H1 (cell line): Measurements from ENCODE around the gene RASGRP4. TPM values are rescaled to one million over a fixed set of nuclear protein-coding genes. Genes with fewer than 3 reads are reported as not detected.

Source experiments
- CTCF ChIA-PET: fragments of 300-600 bp; sonication (Branson Sonifier 250); formaldehyde crosslinking; loops from one replicate; lab custom pipeline; 2021; ENCODE audit not compliant: partially characterized antibody; lab: Charles Lee
- POLR2A ChIA-PET: fragments of 300-600 bp; sonication (Branson Sonifier 250); formaldehyde crosslinking; loops from one replicate; lab custom pipeline; 2021; ENCODE audit warnings: inconsistent platforms; ENCODE audit not compliant: partially characterized antibody; lab: Charles Lee
- DNase-seq, 2 experiments: peaks; one replicate each; pipeline versions ENCODE4 v3.0.0 to v3.0.0-alpha.2; 2010 to 2022; ENCODE audit warnings: low spot score in 2 of 2, low read depth in 1 of 2, mixed read lengths in 1 of 2
- FAIRE-seq: peaks from 2 replicates; lab custom pipeline; 2011; peaks lifted over from hg19 to GRCh38; lab: Jason Lieb, UNC
- H2AFZ ChIP-seq: 2 replicates; pipeline ENCODE4 v1.8.1; 2012; ENCODE audit warnings: low read length, inconsistent platforms
- H2AK5ac ChIP-seq: 2 replicates; pipeline ENCODE4 v1.6.1; 2013; ENCODE audit warnings: low read depth, low read length
- H2BK120ac ChIP-seq: replicated peaks from 2 replicates; pipeline ENCODE3; 2013; ENCODE audit warnings: low read depth, low read length, inconsistent platforms
- H2BK12ac ChIP-seq: 2 replicates; pipeline ENCODE4 v1.6.1; 2013; ENCODE audit warnings: low read depth, low read length
- H2BK15ac ChIP-seq: 2 replicates; pipeline ENCODE4 v1.6.1; 2013; ENCODE audit warnings: low read length
- H2BK20ac ChIP-seq: 2 replicates; pipeline ENCODE4 v1.6.1; 2013; ENCODE audit warnings: low read length
- H2BK5ac ChIP-seq: 2 replicates; pipeline ENCODE4 v1.6.1; 2013; ENCODE audit warnings: low read depth, low read length
- H3K14ac ChIP-seq: 2 replicates; pipeline ENCODE4 v1.6.1; 2013; ENCODE audit warnings: inconsistent platforms; ENCODE audit not compliant: insufficient read length
- H3K18ac ChIP-seq: 2 replicates; pipeline ENCODE4 v1.6.1; 2013; ENCODE audit warnings: low read length; ENCODE audit errors: extremely low read depth
- H3K23ac ChIP-seq: 2 replicates; pipeline ENCODE4 v1.6.1; 2013; ENCODE audit warnings: inconsistent platforms; ENCODE audit not compliant: insufficient read length
- H3K23me2 ChIP-seq: 2 replicates; pipeline ENCODE4 v1.6.1; 2013; ENCODE audit warnings: low read depth, low read length
- H3K27ac ChIP-seq: 2 replicates; pipeline ENCODE4 v1.6.1; 2011; ENCODE audit warnings: low read depth, low read length, inconsistent platforms
- H3K27me3 ChIP-seq, 4 experiments: replicated peaks in 1 of 4; 1 replicate in 1 of 4; 2 replicates in 3 of 4; pipeline versions ENCODE4 v1.6.1 to v1.8.1; 2011 to 2013; ENCODE audit warnings: low read length in 3 of 4, mild to moderate bottlenecking in 3 of 4, inconsistent platforms in 2 of 4, mixed read lengths in 2 of 4, moderate library complexity in 1 of 4; ENCODE audit not compliant: control insufficient read depth in 3 of 4, insufficient read depth in 3 of 4; ENCODE audit errors: extremely low read depth in 1 of 4
- H3K36me3 ChIP-seq, 4 experiments: 2 replicates each; pipeline versions ENCODE4 v1.6.1 to v1.8.1; 2011 to 2013; ENCODE audit warnings: mild to moderate bottlenecking in 4 of 4, low read length in 3 of 4, moderate library complexity in 2 of 4, control low read depth in 1 of 4, inconsistent platforms in 1 of 4; ENCODE audit not compliant: insufficient read depth in 4 of 4, control insufficient read depth in 2 of 4
- H3K4ac ChIP-seq: replicated peaks from 2 replicates; pipeline ENCODE3; 2013; ENCODE audit warnings: low read length, low read depth, mixed read lengths, inconsistent platforms; ENCODE audit not compliant: insufficient read length
- H3K4me1 ChIP-seq, 4 experiments: replicated peaks in 1 of 4; 1 replicate in 1 of 4; 2 replicates in 3 of 4; pipeline versions ENCODE4 v1.6.1 to v1.8.1; 2011 to 2013; ENCODE audit warnings: low read length in 3 of 4, inconsistent platforms in 2 of 4, mixed read lengths in 1 of 4; ENCODE audit not compliant: insufficient read depth in 4 of 4, control insufficient read depth in 3 of 4
- H3K4me2 ChIP-seq, 2 experiments: 2 replicates each; pipeline versions ENCODE4 v1.6.1 to v1.8.1; 2011 to 2013; ENCODE audit warnings: low read depth in 2 of 2, low read length in 2 of 2, control low read depth in 1 of 2, inconsistent platforms in 1 of 2, mild to moderate bottlenecking in 1 of 2; ENCODE audit not compliant: insufficient read depth in 1 of 2
- H3K4me3 ChIP-seq, 4 experiments: fragments of 200-600, 300-600 bp in 1 of 4; sonication (generic), shearing (Covaris generic), sonication (Bioruptor Twin) in 1 of 4; 2 replicates each; pipeline versions ENCODE4 v1.5.1 to v1.8.1; 2011 to 2016; ENCODE audit warnings: low read length in 4 of 4, low read depth in 3 of 4, control low read depth in 2 of 4, inconsistent platforms in 2 of 4, mild to moderate bottlenecking in 2 of 4, mixed read lengths in 1 of 4, moderate library complexity in 1 of 4; ENCODE audit not compliant: insufficient read depth in 2 of 4; ENCODE audit errors: extremely low read depth in 1 of 4
- H3K56ac ChIP-seq: replicated peaks from 2 replicates; pipeline ENCODE3; 2013; ENCODE audit warnings: low read depth, mild to moderate bottlenecking, mixed read lengths, low read length, inconsistent platforms; ENCODE audit not compliant: insufficient read length
- H3K79me1 ChIP-seq: 2 replicates; pipeline ENCODE4 v1.6.1; 2013; ENCODE audit warnings: low read depth, low read length, control low read depth
- H3K79me2 ChIP-seq, 2 experiments: 2 replicates each; pipeline versions ENCODE4 v1.6.1 to v1.8.1; 2012 to 2013; ENCODE audit warnings: low read length in 2 of 2, mild to moderate bottlenecking in 2 of 2, inconsistent platforms in 1 of 2; ENCODE audit not compliant: insufficient read depth in 2 of 2, control insufficient read depth in 1 of 2
- H3K9ac ChIP-seq, 4 experiments: replicated peaks in 1 of 4; 1 replicate in 1 of 4; 2 replicates in 3 of 4; pipeline versions ENCODE4 v1.6.1 to v1.8.1; 2011 to 2013; ENCODE audit warnings: low read depth in 3 of 4, low read length in 3 of 4, control low read depth in 2 of 4, mild to moderate bottlenecking in 2 of 4, moderate library complexity in 2 of 4, inconsistent platforms in 1 of 4; ENCODE audit errors: extremely low read depth in 1 of 4
- H3K9me3 ChIP-seq, 2 experiments: 2 replicates each; pipeline versions ENCODE4 v1.6.1 to v1.8.1; 2012 to 2013; ENCODE audit warnings: mild to moderate bottlenecking in 2 of 2, moderate library complexity in 2 of 2, control low read depth in 1 of 2, inconsistent platforms in 1 of 2, low read depth in 1 of 2, low read length in 1 of 2, mixed read lengths in 1 of 2; ENCODE audit not compliant: insufficient read depth in 2 of 2
- H4K20me1 ChIP-seq, 2 experiments: replicated peaks in 1 of 2; 2 replicates each; pipeline versions ENCODE3 to v1.8.1; 2011 to 2013; ENCODE audit warnings: inconsistent platforms in 2 of 2, low read length in 2 of 2, mild to moderate bottlenecking in 1 of 2; ENCODE audit not compliant: insufficient read depth in 2 of 2, control insufficient read depth in 1 of 2
- H4K5ac ChIP-seq: 2 replicates; pipeline ENCODE4 v1.6.1; 2013; ENCODE audit warnings: low read length, low read depth, mixed read lengths, inconsistent platforms; ENCODE audit not compliant: insufficient read length
- H4K8ac ChIP-seq: 2 replicates; pipeline ENCODE4 v1.8.0; 2013; ENCODE audit warnings: mild to moderate bottlenecking, moderate library complexity, low read length, inconsistent platforms; ENCODE audit not compliant: insufficient read depth; ENCODE audit errors: extremely low read depth
- H4K91ac ChIP-seq: replicated peaks from 2 replicates; pipeline ENCODE3; 2013; ENCODE audit warnings: low read length, mixed read lengths, inconsistent platforms; ENCODE audit not compliant: insufficient read length
- FOSL1 ChIP-seq: IDR thresholded peaks from 2 replicates; pipeline ENCODE4 v1.6.1; 2011; ENCODE audit warnings: mild to moderate bottlenecking, low read depth, low read length, moderate library complexity; ENCODE audit not compliant: insufficient read depth
- JUN ChIP-seq: IDR thresholded peaks from 2 replicates; pipeline ENCODE4 v1.6.1; 2011; ENCODE audit warnings: low read depth, mild to moderate bottlenecking, improper control_type of control experiment, low read length
- RAD21 ChIP-seq, 2 experiments: IDR thresholded peaks in 1 of 2; conservative IDR thresholded peaks in 1 of 2; 2 replicates each; pipeline ENCODE4 v1.6.1; 2011; ENCODE audit warnings: low read depth in 2 of 2, low read length in 2 of 2, improper control_type of control experiment in 1 of 2, inconsistent platforms in 1 of 2, mild to moderate bottlenecking in 1 of 2, moderate library complexity in 1 of 2
- SRF ChIP-seq: IDR thresholded peaks from 2 replicates; pipeline ENCODE4 v1.6.1; 2011; ENCODE audit warnings: mild to moderate bottlenecking, low read depth, low read length, moderate library complexity
- TAF7 ChIP-seq: optimal IDR thresholded peaks from 2 replicates; pipeline ENCODE3; 2011; ENCODE audit warnings: low read depth, mild to moderate bottlenecking, inconsistent platforms, low read length, moderate library complexity, borderline replicate concordance
- WGBS, 2 experiments: shearing (Covaris generic) in 1 of 2; methylation state at CpG; one replicate each; pipeline versions ENCODE4 v1.1.6 to v1.1.7; 2013 to 2015; ENCODE audit warnings: low lambda C conversion rate in 2 of 2, mixed read lengths in 2 of 2, inconsistent platforms in 1 of 2, low coverage in 1 of 2, missing lambda C conversion rate in 1 of 2; ENCODE audit not compliant: insufficient replicate concordance in 2 of 2, insufficient coverage in 1 of 2, insufficient read length in 1 of 2; ENCODE audit errors: extremely low coverage in 1 of 2, missing lambda C conversion rate in 1 of 2; 5-methylcytosine and 5-hydroxymethylcytosine counted together
- polyA plus RNA-seq, 7 experiments: library from polyadenylated mRNA; depleted of rRNA in 3 of 7; stranded (reverse) in 5 of 7; unstranded in 2 of 7; fragments of >200 nt in 5 of 7; fragments of 200-250 nt in 2 of 7; gene quantifications; 1 replicate in 5 of 7; 2 replicates in 1 of 7; 4 replicates in 1 of 7; pipeline versions ENCODE4 v1.2.1 to v1.2.3, GENCODE V29; 2011 to 2013; ENCODE audit warnings: missing spikeins in 2 of 7, mixed read lengths in 2 of 7
- total RNA-seq: library from RNA; stranded (reverse); fragmentation: NEBNext Ultra II Directional; extraction: Animal tissue kit (Norgen Biotek cat#: 25700); gene quantifications from 2 replicates; pipeline ENCODE4 v1.2.1, GENCODE V29; 2021

RASGRP4 gene
- total and polyA plus RNA-seq, 2 of the 8 experiments (the other 6 are each of a cell fraction or from before 2014, with no cell fraction given) = 1.9 to 3.1 TPM

- H2BK20ac ChIP-seq = no peak overlapping the region
- H2BK120ac ChIP-seq = no peak overlapping the region
- H2AFZ ChIP-seq = no peak overlapping the region
- H3K23ac ChIP-seq = no peak overlapping the region
- POLR2A ChIA-PET = interaction anchor here (0.6 to 6.1 kb wide), 8 partner anchors 11 to 115 kb away, joined by 3 to 38 read pairs (median 4); partner anchors contain the start of genes GGN and SPRED3
- peaks cover 5% of the 10 kb centered on the region; the same call in 1 of the 2 replicates for H3K23me2 ChIP-seq
- H3K4ac ChIP-seq = no peak overlapping the region
- H2AK5ac ChIP-seq = no peak overlapping the region
- H4K5ac ChIP-seq = no peak overlapping the region
- no peak overlapping the region for H2BK5ac ChIP-seq
- H3K79me2 ChIP-seq = no peaks in the 10 kb centered on the region
- no peaks in the 10 kb centered on the region for H3K9me3 ChIP-seq
- H2BK12ac ChIP-seq = no peak overlapping the region
- 73% methylated on average over 5 of the region's 5 CpGs; no CpG with 5 or more reads in 1 of the 2 experiments for WGBS, 2 experiments
- FAIRE-seq = no peak
- no peaks in the 10 kb centered on the region; a peak in 2 of 7 replicates for H3K4me1 ChIP-seq
- no peak overlapping the region for H3K4me2 ChIP-seq
- peaks cover 0 to 11% (median 0%) of the 10 kb centered on the region in 4 experiments; a peak in 1 of 8 replicates for H3K36me3 ChIP-seq
- no peak overlapping the region for H3K9ac ChIP-seq
- peaks cover 2 to 46% (median 43%) of the 10 kb centered on the region in 4 experiments for H3K27me3 ChIP-seq
- CTCF ChIA-PET = interaction anchor here (0.6 to 1.4 kb wide), 3 partner anchors 16 to 315 kb away, joined by 3 to 4 read pairs (median 3); no protein-coding TSS in a partner anchor
- H3K18ac ChIP-seq = no peak overlapping the region
- H4K91ac ChIP-seq = no peak overlapping the region
- H3K27ac ChIP-seq = no peak overlapping the region
- H3K14ac ChIP-seq = no peak overlapping the region
- no peaks in the 10 kb centered on the region for H3K79me1 ChIP-seq
- H4K8ac ChIP-seq = no peak overlapping the region; the same call in 1 of the 2 replicates
- no peak overlapping the region for H3K56ac ChIP-seq
- no peaks in the 10 kb centered on the region for H4K20me1 ChIP-seq
- no peak for DNase-seq
- H2BK15ac ChIP-seq = peak overlapping the region; percentile 40; the same call in 1 of the 2 replicates
- H3K4me3 ChIP-seq = no peak overlapping the region
- no peak for TF ChIP-seq JUN
- TF ChIP-seq TAF7 = no peak
- TF ChIP-seq FOSL1 = no peak
- TF ChIP-seq SRF = no peak
- TF ChIP-seq RAD21 (IDR thresholded peaks at IDR 0.05 in 1 of 2, conservative IDR thresholded peaks at IDR 0.05 in 1 of 2; ENCODE audit: low read depth in 2 of 2, low read length in 2 of 2) = no peak
Observed at GRCh38 chr19:38400361-38400760, 25.7 kb downstream of the RASGRP4 start.
